Fibroblast of skin of right quadriceps (primary cell): ENCODE data around the gene AQP12B.

ENCODE experiments used
- DNase-seq: peaks from one replicate; pipeline ENCODE4 v3.0.0-alpha.2; 2013

The AQP12B gene

GRCh38 chr2:240631548-240632305 lies 51.0 kb downstream of the AQP12B start:
- DNase-seq = no peak

DNA sequence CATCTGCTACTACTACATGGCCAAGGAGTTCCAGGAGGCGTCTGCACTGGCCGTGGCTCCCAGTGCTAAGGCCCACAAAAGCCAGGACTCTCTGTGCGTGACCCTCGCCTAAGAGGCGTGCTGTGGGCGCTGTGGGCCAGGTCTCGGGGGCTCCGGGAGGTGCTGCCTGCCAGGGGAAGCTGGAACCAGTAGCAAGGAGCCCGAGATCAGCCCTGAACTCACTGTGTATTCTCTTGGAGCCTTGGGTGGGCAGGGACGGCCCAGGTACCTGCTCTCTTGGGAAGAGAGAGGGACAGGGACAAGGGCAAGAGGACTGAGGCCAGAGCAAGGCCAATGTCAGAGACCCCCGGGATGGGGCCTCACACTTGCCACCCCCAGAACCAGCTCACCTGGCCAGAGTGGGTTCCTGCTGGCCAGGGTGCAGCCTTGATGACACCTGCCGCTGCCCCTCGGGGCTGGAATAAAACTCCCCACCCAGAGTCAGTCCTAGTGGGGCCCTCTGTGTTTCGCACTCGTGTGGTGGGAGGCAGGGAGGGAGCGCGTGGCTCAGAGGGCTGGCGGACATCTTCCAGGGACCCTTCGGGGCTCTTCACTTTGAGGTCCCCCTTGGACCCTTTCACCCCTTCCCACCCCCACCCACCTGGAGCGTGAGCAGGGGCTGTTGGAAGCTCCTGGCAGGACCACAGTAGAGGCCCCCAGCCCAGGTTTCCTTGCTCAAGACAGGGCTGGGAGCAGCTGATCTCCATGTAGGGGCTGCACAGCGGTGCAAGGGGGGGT lies 51.7 kb downstream of the AQP12B start:
- DNase-seq = no peak

DNA sequence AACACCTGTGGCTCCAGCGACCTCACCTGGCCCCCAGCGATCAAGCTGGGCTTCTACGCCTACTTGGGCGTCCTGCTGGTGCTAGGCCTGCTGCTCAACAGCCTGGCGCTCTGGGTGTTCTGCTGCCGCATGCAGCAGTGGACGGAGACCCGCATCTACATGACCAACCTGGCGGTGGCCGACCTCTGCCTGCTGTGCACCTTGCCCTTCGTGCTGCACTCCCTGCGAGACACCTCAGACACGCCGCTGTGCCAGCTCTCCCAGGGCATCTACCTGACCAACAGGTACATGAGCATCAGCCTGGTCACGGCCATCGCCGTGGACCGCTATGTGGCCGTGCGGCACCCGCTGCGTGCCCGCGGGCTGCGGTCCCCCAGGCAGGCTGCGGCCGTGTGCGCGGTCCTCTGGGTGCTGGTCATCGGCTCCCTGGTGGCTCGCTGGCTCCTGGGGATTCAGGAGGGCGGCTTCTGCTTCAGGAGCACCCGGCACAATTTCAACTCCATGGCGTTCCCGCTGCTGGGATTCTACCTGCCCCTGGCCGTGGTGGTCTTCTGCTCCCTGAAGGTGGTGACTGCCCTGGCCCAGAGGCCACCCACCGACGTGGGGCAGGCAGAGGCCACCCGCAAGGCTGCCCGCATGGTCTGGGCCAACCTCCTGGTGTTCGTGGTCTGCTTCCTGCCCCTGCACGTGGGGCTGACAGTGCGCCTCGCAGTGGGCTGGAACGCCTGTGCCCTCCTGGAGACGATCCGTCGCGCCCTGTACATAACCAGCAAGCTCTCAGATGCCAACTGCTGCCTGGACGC lies 52.5 kb downstream of the AQP12B start:
- DNase-seq = no peak

GRCh38 chr2:240629619-240629967 lies 53.1 kb downstream of the AQP12B start:
- DNase-seq = no peak

DNA sequence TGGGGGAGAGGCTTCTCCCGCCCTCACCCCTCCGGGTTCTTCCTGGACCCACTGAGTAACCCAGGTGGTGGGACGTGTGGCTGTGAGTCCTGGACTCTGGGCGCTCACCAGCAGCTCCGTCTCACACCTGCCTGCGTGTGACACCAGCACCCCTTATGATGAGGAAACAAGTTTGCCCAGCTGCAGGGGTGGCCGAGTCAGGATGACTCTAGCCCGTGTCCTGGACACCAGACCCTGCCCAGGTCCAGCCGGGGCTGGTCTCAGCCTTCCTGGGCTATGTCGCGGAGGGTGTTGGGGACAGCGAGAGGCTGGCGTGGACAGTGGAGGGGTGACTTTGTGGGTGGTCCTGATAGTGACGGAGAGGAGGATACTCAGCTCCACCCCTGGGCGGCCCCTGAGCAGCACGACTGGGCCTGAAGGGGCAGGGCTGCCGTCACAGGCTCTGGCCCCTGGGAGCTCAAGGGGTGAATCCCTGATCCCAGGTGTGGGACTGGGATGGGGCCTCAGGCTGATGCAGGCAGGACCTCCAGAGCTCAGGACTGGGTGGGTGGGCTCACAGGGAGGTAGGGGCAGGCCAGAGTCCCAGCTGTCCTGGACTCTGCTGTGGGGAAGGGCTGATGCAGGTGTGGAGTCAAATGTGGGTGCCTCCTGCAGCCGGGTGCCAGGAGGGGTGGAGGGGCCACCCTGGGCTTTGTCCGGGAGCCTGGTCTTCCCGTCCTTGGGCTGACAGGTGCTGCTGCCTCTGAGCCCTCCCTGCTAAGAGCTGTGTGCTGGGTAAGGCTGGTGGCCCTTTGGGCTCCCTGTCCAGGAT lies 53.7 kb downstream of the AQP12B start:
- no peak for DNase-seq

DNA sequence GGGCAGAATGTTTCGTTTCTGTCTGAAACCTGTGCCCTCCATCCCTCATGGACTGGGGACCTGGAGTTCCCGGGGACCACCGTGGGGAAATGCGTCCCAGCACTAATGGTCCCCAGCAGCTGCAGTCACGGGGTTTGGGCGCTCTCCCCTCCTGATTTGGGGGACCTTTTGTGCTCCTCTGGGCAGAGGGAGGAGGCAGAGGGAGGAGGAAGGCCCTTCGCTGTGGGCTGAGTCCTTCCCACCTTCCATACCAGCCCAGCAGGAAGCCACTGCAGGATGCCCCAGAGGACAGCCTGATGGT lies 54.2 kb downstream of the AQP12B start:
- DNase-seq = no peak

DNA sequence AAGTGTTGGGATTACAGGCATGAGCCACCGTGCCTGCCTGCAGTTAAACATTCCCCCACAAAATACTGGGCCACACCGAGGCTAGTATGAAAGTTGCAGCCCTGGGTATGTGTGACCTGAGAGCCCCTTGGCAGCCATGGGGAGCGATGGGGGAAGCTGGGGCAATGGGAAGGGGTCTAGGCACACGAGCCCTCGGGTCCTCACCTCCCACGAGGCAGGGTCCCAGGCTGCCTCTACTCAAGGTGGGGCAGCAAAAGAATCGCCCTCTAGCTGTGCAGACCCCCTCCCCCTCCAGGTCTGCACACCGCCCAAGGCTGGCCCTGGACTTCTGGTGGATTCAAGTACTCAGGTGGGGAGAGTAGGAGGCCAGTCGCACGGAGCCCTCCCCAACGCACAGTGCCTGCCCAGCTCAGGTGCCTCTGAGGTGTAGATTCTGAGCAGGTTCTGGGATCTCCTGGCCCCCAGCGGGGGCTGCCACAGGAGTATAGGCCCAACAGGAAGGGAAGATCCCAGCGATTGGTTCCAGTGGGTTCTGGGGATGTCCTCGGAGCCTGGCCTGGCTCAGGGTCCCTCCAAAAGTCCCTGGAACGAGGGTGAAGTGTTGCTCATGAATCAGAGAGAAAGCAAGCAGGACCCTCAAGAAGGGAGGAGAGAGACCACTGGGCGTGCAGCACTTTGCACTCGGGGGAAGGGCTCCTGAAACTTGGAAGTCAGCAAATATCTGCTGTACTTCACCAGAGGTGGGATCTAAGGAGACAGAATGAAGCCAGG lies 54.8 kb downstream of the AQP12B start:
- no peak for DNase-seq

DNA sequence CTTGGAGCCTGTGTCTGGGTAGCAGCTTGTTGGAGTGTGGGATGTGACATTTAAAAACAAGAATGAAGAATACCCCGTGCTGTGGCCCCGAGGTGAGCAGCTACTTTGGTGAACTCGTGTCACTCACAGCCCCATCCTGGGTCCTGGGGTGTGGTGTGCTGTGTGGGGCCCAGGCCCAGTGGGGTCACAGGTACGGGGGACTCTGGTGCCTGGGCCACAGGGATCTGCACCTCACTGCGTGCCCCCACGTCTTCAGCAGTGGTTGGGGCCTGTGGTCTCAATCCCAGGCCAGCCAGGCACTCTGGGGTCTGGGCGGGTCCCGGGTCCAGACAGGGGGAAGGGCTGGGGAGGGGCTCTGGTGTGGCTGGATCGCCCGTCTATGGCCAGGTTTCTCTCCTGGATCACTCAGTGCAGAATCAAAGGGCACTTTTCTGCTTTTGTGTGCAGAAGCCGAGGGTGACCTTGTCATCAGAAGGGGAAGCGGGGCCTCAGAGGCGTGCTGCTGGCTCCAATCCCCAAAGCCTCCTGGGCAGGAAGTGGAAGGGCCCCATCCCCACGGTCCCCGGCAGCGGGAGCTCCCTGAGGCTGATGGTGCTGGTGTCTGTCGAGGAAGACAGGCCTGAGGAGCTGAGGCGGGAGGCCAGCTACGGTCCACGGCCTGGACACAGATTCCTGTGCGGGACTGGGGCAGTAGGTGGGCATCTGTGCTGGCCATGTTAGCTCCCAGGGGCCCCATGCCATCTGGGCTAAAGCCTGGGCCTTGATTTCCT lies 56.0 kb downstream of the AQP12B start:
- no peak for DNase-seq
